ENCODE data around the gene DMXL1. TPM values are rescaled to one million over a fixed set of nuclear protein-coding genes. Genes with fewer than 3 reads are reported as not detected.

The DMXL1 gene
- total RNA-seq, 1 donor from 2014 or later, result 22.3 TPM

DNA sequence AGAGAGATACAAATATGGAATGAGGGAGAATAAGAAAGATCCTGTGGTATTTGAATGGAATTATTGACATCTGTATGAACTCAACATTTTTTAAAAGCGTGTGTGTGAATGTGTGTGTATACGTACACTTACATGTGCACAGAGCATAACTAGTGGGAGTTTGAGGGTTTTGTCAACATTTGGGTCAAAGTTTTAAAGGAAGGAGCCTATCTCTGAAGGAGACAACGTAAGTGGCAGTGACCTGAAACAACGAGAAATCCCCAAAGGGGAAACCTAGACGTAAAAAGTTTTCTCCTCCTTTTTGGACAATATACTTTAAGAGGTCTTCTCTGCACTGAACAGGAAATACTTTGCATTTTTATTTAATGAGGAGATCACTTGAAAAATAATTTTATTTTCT, 42.3 kb upstream of the DMXL1 start:
- Histone ChIP-seq H3K4me3 (no peak overlapping the region), H3K27ac (replicated peaks) (no peak overlapping the region), H3K9me3 (replicated peaks) (peaks cover 12% of the 10 kb centered on the region), H3K4me1 (no peaks in the 10 kb centered on the region), H3K36me3 (no peaks in the 10 kb centered on the region), H3K27me3 (ENCODE audit: low read depth) (no peaks in the 10 kb centered on the region)
- no peak for TF ChIP-seq CTCF (IDR thresholded peaks at IDR 0.05; ENCODE audit: borderline replicate concordance)
- DNase-seq, result no peak
- intact Hi-C loops (cut with micrococcal nuclease), result no loop called here

- Histone ChIP-seq H3K36me3 (no peaks in the 10 kb centered on the region), H3K27me3 (ENCODE audit: low read depth) (no peaks in the 10 kb centered on the region), H3K4me1 (no peaks in the 10 kb centered on the region), H3K9me3 (replicated peaks) (no peaks in the 10 kb centered on the region), H3K27ac (replicated peaks) (no peak overlapping the region), H3K4me3 (no peak overlapping the region)
- no peak for DNase-seq
- intact Hi-C loops (cut with micrococcal nuclease), result no loop called here
- no peak for TF ChIP-seq CTCF (IDR thresholded peaks at IDR 0.05; ENCODE audit: borderline replicate concordance)
Measured at GRCh38 chr5:119031011-119031886, 39.6 kb upstream of the DMXL1 start.

DNA sequence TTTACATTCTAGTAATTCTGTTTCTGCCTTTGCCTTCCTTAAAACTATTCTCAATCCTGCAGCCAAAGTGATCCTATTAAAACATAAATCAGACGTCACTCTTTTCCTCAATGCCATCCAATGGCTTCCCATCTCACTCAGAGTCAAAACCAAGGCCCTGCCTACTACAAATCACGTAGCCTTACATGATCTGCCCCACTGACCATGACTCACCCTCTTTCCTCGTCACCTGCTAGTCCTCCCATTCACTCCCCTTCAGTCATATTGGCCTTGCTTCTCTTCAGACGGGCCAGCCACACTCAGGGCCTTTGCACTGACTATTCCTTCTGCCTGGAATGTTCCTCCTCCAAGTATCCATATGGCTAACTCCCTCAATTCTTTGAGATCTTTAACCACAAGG, 39.0 kb upstream of the DMXL1 start:
- Histone ChIP-seq H3K27ac (replicated peaks) (no peak overlapping the region), H3K27me3 (ENCODE audit: low read depth) (no peaks in the 10 kb centered on the region), H3K4me3 (no peak overlapping the region), H3K4me1 (no peaks in the 10 kb centered on the region), H3K9me3 (replicated peaks) (no peaks in the 10 kb centered on the region), H3K36me3 (no peaks in the 10 kb centered on the region)
- intact Hi-C loops (cut with micrococcal nuclease), result no loop called here
- DNase-seq, result no peak
- TF ChIP-seq CTCF (IDR thresholded peaks at IDR 0.05; ENCODE audit: borderline replicate concordance), result no peak

GRCh38 chr5:119032656-119033055, 38.2 kb upstream of the DMXL1 start:
- H3K27ac ChIP-seq (replicated peaks), result no peak overlapping the region
- H3K36me3 ChIP-seq, result no peaks in the 10 kb centered on the region
- H3K4me3 ChIP-seq, result no peak overlapping the region
- no peaks in the 10 kb centered on the region for H3K9me3 ChIP-seq (replicated peaks)
- no peaks in the 10 kb centered on the region for H3K27me3 ChIP-seq (ENCODE audit: low read depth)
- no peaks in the 10 kb centered on the region for H3K4me1 ChIP-seq
- DNase-seq, result no peak
- TF ChIP-seq CTCF (IDR thresholded peaks at IDR 0.05; ENCODE audit: borderline replicate concordance), result no peak
- intact Hi-C loops (cut with micrococcal nuclease), result no loop called here

DNA sequence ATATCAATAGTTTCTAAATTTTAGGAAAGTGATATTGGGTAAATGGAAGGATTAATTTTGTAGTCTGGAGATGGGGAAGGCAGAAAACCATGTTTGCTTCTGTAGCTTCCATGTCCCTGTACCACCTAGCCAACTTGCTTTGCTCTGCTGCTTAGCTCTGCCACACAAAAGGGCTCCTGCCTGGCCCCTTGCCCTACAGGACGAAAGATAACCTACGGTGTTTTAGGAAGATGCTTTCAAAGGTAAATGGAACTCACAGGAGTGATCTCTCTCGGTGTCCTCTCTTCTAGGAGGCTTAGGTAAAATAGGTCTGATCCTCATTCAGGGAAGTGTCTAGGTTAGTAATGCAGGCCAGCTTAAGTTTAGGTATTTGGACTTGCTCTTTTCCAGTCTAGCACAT, 37.8 kb upstream of the DMXL1 start:
- no peak overlapping the region for H3K27ac ChIP-seq (replicated peaks)

More for the DNA sequence above, 37.8 kb upstream of the DMXL1 start:
- no peaks in the 10 kb centered on the region for H3K9me3 ChIP-seq (replicated peaks)
- intact Hi-C loops (cut with micrococcal nuclease), result no loop called here
- H3K4me3 ChIP-seq, result no peak overlapping the region
- no peaks in the 10 kb centered on the region for H3K36me3 ChIP-seq
- no peak for DNase-seq
- H3K27me3 ChIP-seq (ENCODE audit: low read depth), result no peaks in the 10 kb centered on the region
- no peaks in the 10 kb centered on the region for H3K4me1 ChIP-seq
- no peak for TF ChIP-seq CTCF (IDR thresholded peaks at IDR 0.05; ENCODE audit: borderline replicate concordance)

Data from left ventricle myocardium inferior (tissue), 1 donor.